Skeletal muscle satellite cell (primary cell): ENCODE measurements around the gene CNTN4.

Source experiments
- H3K27me3 ChIP-seq: 2 replicates; pipeline ENCODE4 v1.7.0; 2013; ENCODE audit warnings: low read length; ENCODE audit not compliant: control insufficient read depth, insufficient read depth
- H3K36me3 ChIP-seq: 2 replicates; pipeline ENCODE4 v1.7.0; 2013; ENCODE audit warnings: mild to moderate bottlenecking, control low read depth, low read length; ENCODE audit not compliant: insufficient read depth
- H3K4me1 ChIP-seq: 2 replicates; pipeline ENCODE4 v1.7.0; 2013; ENCODE audit warnings: low read length; ENCODE audit not compliant: control insufficient read depth, insufficient read depth
- H3K4me2 ChIP-seq: 2 replicates; pipeline ENCODE4 v1.7.0; 2013; ENCODE audit warnings: mild to moderate bottlenecking, low read length
- H3K4me3 ChIP-seq: 2 replicates; pipeline ENCODE4 v1.7.0; 2013; ENCODE audit warnings: low read length
- H3K9ac ChIP-seq: 2 replicates; pipeline ENCODE4 v1.7.0; 2013; ENCODE audit warnings: mild to moderate bottlenecking, low read depth, low read length, moderate library complexity
- H3K9me3 ChIP-seq: replicated peaks from 2 replicates; pipeline ENCODE4 v1.7.0; 2013; ENCODE audit warnings: mild to moderate bottlenecking, control low read depth, low read length

CNTN4 gene

GRCh38 chr3:2993736-2994135 lies 895.1 kb downstream of the CNTN4 start:
- Histone ChIP-seq H3K27me3 (no peaks in the 10 kb centered on the region), H3K9ac (no peak overlapping the region), H3K4me1 (no peaks in the 10 kb centered on the region), H3K36me3 (no peaks in the 10 kb centered on the region), H3K4me2 (no peak overlapping the region), H3K4me3 (no peak overlapping the region), H3K9me3 (no peaks in the 10 kb centered on the region)

- Histone ChIP-seq H3K27me3 (no peaks in the 10 kb centered on the region), H3K9ac (no peak overlapping the region), H3K4me1 (no peaks in the 10 kb centered on the region), H3K4me3 (no peak overlapping the region), H3K4me2 (no peak overlapping the region), H3K9me3 (no peaks in the 10 kb centered on the region), H3K36me3 (no peaks in the 10 kb centered on the region)
Observed at GRCh38 chr3:2995195-2995594, 896.5 kb downstream of the CNTN4 start.

- H3K9ac ChIP-seq: no peak overlapping the region
- no peaks in the 10 kb centered on the region for H3K4me1 ChIP-seq
- no peaks in the 10 kb centered on the region for H3K9me3 ChIP-seq
- no peak overlapping the region for H3K4me3 ChIP-seq
- H3K27me3 ChIP-seq: no peaks in the 10 kb centered on the region
- no peak overlapping the region for H3K4me2 ChIP-seq
- no peaks in the 10 kb centered on the region for H3K36me3 ChIP-seq
Observed at GRCh38 chr3:3005146-3005744, 906.6 kb downstream of the CNTN4 start.

GRCh38 chr3:3013317-3014052 lies 914.8 kb downstream of the CNTN4 start:
- Histone ChIP-seq H3K9me3 (no peaks in the 10 kb centered on the region), H3K27me3 (no peaks in the 10 kb centered on the region), H3K4me2 (no peak overlapping the region), H3K9ac (no peak overlapping the region), H3K4me1 (no peaks in the 10 kb centered on the region), H3K4me3 (no peak overlapping the region), H3K36me3 (no peaks in the 10 kb centered on the region)

GRCh38 chr3:3015185-3016089 lies 916.8 kb downstream of the CNTN4 start:
- H3K27me3 ChIP-seq: no peaks in the 10 kb centered on the region
- no peaks in the 10 kb centered on the region for H3K9me3 ChIP-seq
- H3K9ac ChIP-seq: no peak overlapping the region
- H3K4me1 ChIP-seq: no peaks in the 10 kb centered on the region
- H3K4me2 ChIP-seq: no peak overlapping the region
- H3K36me3 ChIP-seq: no peaks in the 10 kb centered on the region
- no peak overlapping the region for H3K4me3 ChIP-seq

- H3K9ac ChIP-seq: no peak overlapping the region
- no peaks in the 10 kb centered on the region for H3K9me3 ChIP-seq
- H3K36me3 ChIP-seq: no peaks in the 10 kb centered on the region
- H3K27me3 ChIP-seq: no peaks in the 10 kb centered on the region
- no peaks in the 10 kb centered on the region for H3K4me1 ChIP-seq
- no peak overlapping the region for H3K4me2 ChIP-seq
- H3K4me3 ChIP-seq: no peak overlapping the region
Observed at GRCh38 chr3:3016226-3016625, 917.6 kb downstream of the CNTN4 start.

GRCh38 chr3:3020209-3020608 lies 921.5 kb downstream of the CNTN4 start:
- no peak overlapping the region for H3K4me2 ChIP-seq
- no peaks in the 10 kb centered on the region for H3K27me3 ChIP-seq
- no peaks in the 10 kb centered on the region for H3K4me1 ChIP-seq
- H3K4me3 ChIP-seq: no peak overlapping the region
- H3K9me3 ChIP-seq: no peaks in the 10 kb centered on the region
- no peaks in the 10 kb centered on the region for H3K36me3 ChIP-seq
- H3K9ac ChIP-seq: no peak overlapping the region

GRCh38 chr3:3023111-3023745 lies 924.6 kb downstream of the CNTN4 start:
- no peak overlapping the region for H3K4me2 ChIP-seq
- H3K4me1 ChIP-seq: no peaks in the 10 kb centered on the region
- H3K27me3 ChIP-seq: no peaks in the 10 kb centered on the region
- no peak overlapping the region for H3K4me3 ChIP-seq
- H3K9me3 ChIP-seq: no peaks in the 10 kb centered on the region
- H3K9ac ChIP-seq: no peak overlapping the region
- H3K36me3 ChIP-seq: no peaks in the 10 kb centered on the region

GRCh38 chr3:3027976-3028567 lies 929.4 kb downstream of the CNTN4 start:
- Histone ChIP-seq H3K36me3 (no peaks in the 10 kb centered on the region), H3K27me3 (no peaks in the 10 kb centered on the region), H3K4me2 (no peak overlapping the region), H3K4me1 (no peaks in the 10 kb centered on the region), H3K4me3 (no peak overlapping the region), H3K9me3 (no peaks in the 10 kb centered on the region), H3K9ac (no peak overlapping the region)

- H3K4me3 ChIP-seq: no peak overlapping the region
- no peak overlapping the region for H3K9ac ChIP-seq
- H3K9me3 ChIP-seq: no peaks in the 10 kb centered on the region
- H3K36me3 ChIP-seq: no peaks in the 10 kb centered on the region
- no peaks in the 10 kb centered on the region for H3K27me3 ChIP-seq
- H3K4me1 ChIP-seq: no peaks in the 10 kb centered on the region
- no peak overlapping the region for H3K4me2 ChIP-seq
Observed at GRCh38 chr3:3031326-3031725, 932.7 kb downstream of the CNTN4 start.

- Histone ChIP-seq H3K36me3 (no peaks in the 10 kb centered on the region), H3K4me1 (no peaks in the 10 kb centered on the region), H3K9me3 (no peaks in the 10 kb centered on the region), H3K9ac (no peak overlapping the region), H3K27me3 (no peaks in the 10 kb centered on the region), H3K4me3 (no peak overlapping the region), H3K4me2 (no peak overlapping the region)
Observed at GRCh38 chr3:3037156-3037555, 938.5 kb downstream of the CNTN4 start.
